WERI-Rb-1 (cell line): Measurements from ENCODE around the gene KRT80.

Experiments used
- DNase-seq: peaks from one replicate; pipeline ENCODE4 v3.0.0-alpha.2; 2020
- H3K27ac ChIP-seq: fragments of 250-450 bp; sonication (Bioruptor Pico); 2 replicates; pipeline ENCODE4 v1.5.1; 2020; ENCODE audit warnings: mild to moderate bottlenecking, moderate library complexity
- H3K27me3 ChIP-seq: fragments of 250-450 bp; sonication (Bioruptor Pico); 2 replicates; pipeline ENCODE4 v1.5.1; 2021; ENCODE audit warnings: mild to moderate bottlenecking, low read depth, moderate library complexity; ENCODE audit not compliant: insufficient read depth, severe bottlenecking
- H3K36me3 ChIP-seq: fragments of 250-450 bp; sonication (Bioruptor Pico); 2 replicates; pipeline ENCODE4 v1.5.1; 2020; ENCODE audit warnings: mild to moderate bottlenecking, moderate library complexity
- H3K4me3 ChIP-seq: 2 replicates; pipeline ENCODE4 v1.5.1; 2011; ENCODE audit warnings: low read depth, mild to moderate bottlenecking, control low read depth, low read length
- H3K9me3 ChIP-seq: fragments of 250-450 bp; sonication (Bioruptor Pico); 2 replicates; pipeline ENCODE4 v1.5.1; 2021; ENCODE audit warnings: mild to moderate bottlenecking, moderate library complexity; ENCODE audit not compliant: severe bottlenecking
- CTCF ChIP-seq: IDR thresholded peaks from 2 replicates; pipeline ENCODE4 v1.5.1; 2011; ENCODE audit warnings: low read depth, mild to moderate bottlenecking, control low read depth, inconsistent platforms, low read length

KRT80 gene

DNA sequence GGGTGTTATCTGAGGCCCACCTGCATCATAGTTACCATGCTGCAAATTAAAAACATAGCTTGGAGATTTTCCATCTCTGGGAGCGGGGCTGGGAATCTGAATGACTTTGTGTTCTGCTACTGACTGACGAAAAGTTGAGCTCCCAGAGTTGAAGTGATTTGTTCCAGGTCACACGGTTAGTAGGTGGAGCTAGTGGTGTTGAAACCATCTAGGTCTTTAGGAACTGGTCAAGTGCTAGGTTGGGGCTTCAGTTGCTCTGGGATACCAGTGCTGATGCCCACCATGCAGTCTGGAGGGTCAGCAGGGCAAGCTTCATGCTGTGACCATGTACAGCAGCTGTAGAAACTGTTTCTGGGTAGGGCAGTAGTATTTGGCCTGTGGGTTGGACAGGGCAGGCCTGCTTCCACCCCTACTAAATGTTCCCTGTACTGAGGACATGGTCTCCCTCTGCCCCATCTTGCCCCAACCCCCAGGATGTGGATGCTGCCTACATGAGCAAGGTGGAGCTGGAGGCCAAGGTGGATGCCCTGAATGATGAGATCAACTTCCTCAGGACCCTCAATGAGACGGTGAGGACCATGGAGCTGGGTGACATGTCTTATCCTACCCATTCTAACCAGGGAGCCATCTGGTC lies 46.5 kb upstream of the KRT80 start:
- no peak for DNase-seq
- H3K9me3 ChIP-seq: no peaks in the 10 kb centered on the region
- H3K36me3 ChIP-seq: no peaks in the 10 kb centered on the region
- H3K27ac ChIP-seq: no peak overlapping the region
- TF ChIP-seq CTCF: no peak
- no peaks in the 10 kb centered on the region for H3K27me3 ChIP-seq
- no peak overlapping the region for H3K4me3 ChIP-seq

DNA sequence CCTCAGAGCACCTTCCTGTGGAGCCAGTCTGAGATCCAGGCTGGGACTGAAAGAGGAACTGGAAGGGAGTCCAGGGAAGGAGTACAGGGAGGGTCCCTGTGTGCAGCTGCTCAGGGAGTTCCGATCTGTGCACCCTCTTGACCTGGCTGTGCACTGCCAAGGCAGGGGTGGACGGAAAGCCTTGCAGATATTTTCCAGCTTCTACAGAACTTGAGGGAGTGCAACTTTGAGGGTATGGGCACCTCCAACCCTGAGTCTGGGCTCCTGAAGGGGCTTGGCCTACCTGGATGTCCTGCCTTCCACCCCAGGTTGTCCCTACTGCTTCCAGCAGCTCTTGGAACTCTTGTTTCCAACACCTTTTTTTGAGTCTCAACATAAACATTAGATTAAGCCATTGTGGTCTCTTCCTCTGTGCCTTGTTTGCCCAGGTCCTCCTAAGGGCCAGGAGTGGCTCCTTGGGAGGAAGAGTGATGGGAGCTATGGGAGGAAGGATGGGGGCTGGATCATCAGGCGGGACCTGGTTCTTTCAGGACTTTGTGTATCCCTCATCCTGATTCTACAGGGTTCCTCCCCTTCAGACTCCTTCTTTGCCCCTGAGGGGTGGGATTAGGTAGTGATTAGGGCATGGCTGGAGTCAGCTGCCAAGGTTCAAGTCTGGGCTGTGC lies 44.7 kb upstream of the KRT80 start:
- TF ChIP-seq CTCF: no peak
- H3K4me3 ChIP-seq: no peak overlapping the region
- no peak overlapping the region for H3K27ac ChIP-seq
- no peaks in the 10 kb centered on the region for H3K27me3 ChIP-seq
- H3K9me3 ChIP-seq: no peaks in the 10 kb centered on the region
- DNase-seq: no peak
- H3K36me3 ChIP-seq: no peaks in the 10 kb centered on the region

- Histone ChIP-seq H3K36me3 (no peaks in the 10 kb centered on the region), H3K4me3 (no peak overlapping the region), H3K27me3 (no peaks in the 10 kb centered on the region), H3K9me3 (no peaks in the 10 kb centered on the region), H3K27ac (no peak overlapping the region)
- DNase-seq: no peak
- TF ChIP-seq CTCF: no peak
Measured at GRCh38 chr12:52235822-52236361, 44.1 kb upstream of the KRT80 start.

- no peak overlapping the region for H3K4me3 ChIP-seq
- H3K27me3 ChIP-seq: no peaks in the 10 kb centered on the region
- no peak overlapping the region for H3K27ac ChIP-seq
- TF ChIP-seq CTCF: no peak
- DNase-seq: no peak
- no peaks in the 10 kb centered on the region for H3K9me3 ChIP-seq
- no peaks in the 10 kb centered on the region for H3K36me3 ChIP-seq
Measured at GRCh38 chr12:52235001-52235764, 43.4 kb upstream of the KRT80 start.

DNA sequence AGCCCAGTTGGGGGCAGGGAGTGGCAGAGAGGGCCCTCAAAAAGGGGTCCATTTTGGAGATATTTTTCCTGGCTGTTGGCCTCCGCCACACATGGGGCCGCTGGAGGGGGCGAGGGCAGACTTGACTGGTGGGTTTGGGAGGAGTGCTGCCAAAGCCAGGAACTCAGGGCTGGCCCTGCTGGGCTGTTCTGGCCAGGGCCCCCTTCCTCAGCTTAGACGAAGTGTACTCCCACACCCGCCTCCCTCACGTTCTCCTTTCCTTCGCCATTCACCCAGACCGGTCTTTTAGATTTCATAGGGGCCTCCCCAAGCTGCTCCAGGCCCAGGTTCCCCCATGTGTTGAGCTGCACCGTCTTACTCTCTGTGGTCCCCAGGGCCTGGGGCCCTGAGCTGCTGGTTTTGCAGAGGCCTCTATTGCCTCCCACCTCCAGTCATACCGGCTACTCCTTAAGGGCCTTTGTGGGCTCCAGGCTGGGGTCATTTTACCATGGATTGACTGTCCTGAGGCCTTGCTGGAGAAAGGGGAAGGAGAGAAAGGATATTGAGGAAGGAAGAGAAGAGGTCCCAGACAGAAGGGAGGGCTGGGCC lies 42.5 kb upstream of the KRT80 start:
- H3K4me3 ChIP-seq: no peak overlapping the region
- H3K36me3 ChIP-seq: no peaks in the 10 kb centered on the region
- no peaks in the 10 kb centered on the region for H3K9me3 ChIP-seq
- DNase-seq: no peak
- H3K27me3 ChIP-seq: no peaks in the 10 kb centered on the region
- no peak for TF ChIP-seq CTCF
- H3K27ac ChIP-seq: no peak overlapping the region
